GM13977 (cell line): Measurements from ENCODE around the gene DSP.
A peak's percentile ranks its signal among the peaks of the same experiment; 100 is the strongest.

ENCODE experiments used
- DNase-seq: peaks from one replicate; pipeline ENCODE4 v3.0.0; 2012; ENCODE audit warnings: low spot score
- CTCF ChIP-seq: IDR thresholded peaks from 2 replicates; pipeline ENCODE4 v1.5.1; 2012; ENCODE audit warnings: mild to moderate bottlenecking, control low read depth; ENCODE audit not compliant: insufficient read depth; ENCODE audit errors: extremely low read depth, missing control alignments
- in situ Hi-C: fragments of 300-500 bp; cut with MboI; formaldehyde crosslinking; loops from one replicate; pipeline ENCODE4 v1.12.0; 2022; ENCODE audit warnings: low sequenced_read_pairs, low pct_unique_long_range_greater_than_20kb, mixed read lengths, inconsistent platforms; ENCODE audit not compliant: unreplicated experiment

DSP gene

GRCh38 chr6:7566107-7566506 is 24.6 kb downstream of the DSP start:
- DNase-seq: no peak
- in situ Hi-C loops: no loop called here
- TF ChIP-seq CTCF: no peak

- DNase-seq: no peak
- in situ Hi-C loops: no loop called here
- TF ChIP-seq CTCF: peak; percentile 2
These were observed 25.2 kb downstream of the DSP start for GRCh38 chr6:7566617-7567173.

- no peak for TF ChIP-seq CTCF
- DNase-seq: no peak
- in situ Hi-C loops: no loop called here
These were observed 26.6 kb downstream of the DSP start for GRCh38 chr6:7568021-7568420.

- no peak for DNase-seq
- in situ Hi-C loops: no loop called here
These were observed 27.6 kb downstream of the DSP start for GRCh38 chr6:7569082-7569481.

GRCh38 chr6:7572213-7572943 is 30.9 kb downstream of the DSP start:
- in situ Hi-C loops: no loop called here
- no peak for DNase-seq
- TF ChIP-seq CTCF: no peak

More at GRCh38 chr6:7569082-7569481, 27.6 kb downstream of the DSP start:
- no peak for TF ChIP-seq CTCF

GRCh38 chr6:7574500-7574899 is 33.0 kb downstream of the DSP start:
- no peak for DNase-seq
- in situ Hi-C loops: no loop called here
- no peak for TF ChIP-seq CTCF
